Measurements from ENCODE around the gene GANAB.

- TF ChIP-seq CTCF (IDR thresholded peaks at IDR 0.05; ENCODE audit: insufficient read depth, low read depth, low read length) (no peak), EZH2 (IDR thresholded peaks at IDR 0.05; ENCODE audit: insufficient read depth, low read length) (no peak)
Observed at GRCh38 chr11:62678433-62678769, 32.0 kb upstream of the GANAB start.
